ENCODE measurements around the gene PEAK1.

The PEAK1 gene

DNA sequence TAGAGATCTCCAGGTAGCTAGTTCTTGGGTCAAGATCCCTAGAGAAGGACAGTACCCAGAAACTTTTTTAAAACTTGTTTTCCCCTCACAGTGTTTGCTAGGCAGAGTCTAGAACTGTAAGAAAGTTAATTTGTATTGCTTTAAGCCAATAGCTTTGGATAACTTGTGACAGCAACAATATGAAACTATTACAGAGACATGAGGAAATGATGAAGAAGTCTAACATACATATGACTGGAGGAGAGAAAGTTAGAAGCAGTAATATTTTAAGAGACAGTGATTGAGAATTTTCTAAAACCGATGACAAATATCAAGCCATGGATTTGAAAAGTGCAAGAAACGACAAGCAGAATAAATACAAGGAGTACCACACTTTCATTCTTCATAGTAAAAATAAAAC, 10.7 kb upstream of the PEAK1 start:
- Histone ChIP-seq H2BK120ac (ENCODE audit: low read depth, low read length) (no peak overlapping the region), H2AK5ac (ENCODE audit: low read length, severe bottlenecking) (no peak overlapping the region), H2BK5ac (ENCODE audit: low read depth, low read length, poor library complexity, severe bottlenecking) (no peak overlapping the region), H3K27me3 (ENCODE audit: control insufficient read depth in 1 of 2, insufficient read depth in 1 of 2, low read length in 2 of 2) (no peaks in the 10 kb centered on the region), H2BK12ac (ENCODE audit: low read length in 2 of 2) (no peak overlapping the region), H2AFZ (ENCODE audit: low read depth, low read length) (no peak overlapping the region), H3K18ac (ENCODE audit: low read depth in 1 of 2, low read length in 2 of 2) (no peak overlapping the region), H4K91ac (ENCODE audit: low read length) (no peak overlapping the region), H3K4me3 (ENCODE audit: insufficient read depth in 1 of 2, low read depth in 1 of 2, low read length in 2 of 2) (no peak overlapping the region), H3K23ac (ENCODE audit: low read length in 2 of 2) (no peak overlapping the region), H3K4ac (ENCODE audit: low read depth in 1 of 2, low read length in 2 of 2) (no peak overlapping the region), H3K4me1 (ENCODE audit: control insufficient read depth, insufficient read depth, low read depth, low read length) (no peaks in the 10 kb centered on the region), H4K8ac (ENCODE audit: low read length) (no peak overlapping the region), H3K4me2 (ENCODE audit: low read length, poor library complexity, severe bottlenecking) (no peak overlapping the region), H3K14ac (ENCODE audit: low read length in 2 of 2) (no peak overlapping the region), H3K79me1 (replicated peaks; ENCODE audit: low read length, poor library complexity, severe bottlenecking) (peaks cover 8% of the 10 kb centered on the region), H3K9me3 (ENCODE audit: control insufficient read depth, low read length) (no peaks in the 10 kb centered on the region), H3K36me3 (ENCODE audit: control insufficient read depth in 1 of 2, insufficient read depth in 2 of 2, low read depth in 1 of 2, low read length in 2 of 2) (no peaks in the 10 kb centered on the region), H2BK15ac (ENCODE audit: low read depth, poor library complexity, severe bottlenecking) (no peak overlapping the region), H3K27ac (ENCODE audit: low read length, poor library complexity, severe bottlenecking) (no peak overlapping the region), H3K9ac (ENCODE audit: low read length) (no peak overlapping the region)
- WGBS: no CpG with 5 or more reads among the region's 2 CpGs
- DNase-seq: no peak

GRCh38 chr15:77430213-77430612, 10.3 kb upstream of the PEAK1 start:
- no peaks in the 10 kb centered on the region for H3K27me3 ChIP-seq (ENCODE audit: control insufficient read depth in 1 of 2, insufficient read depth in 1 of 2, low read length in 2 of 2)
- no peak overlapping the region for H3K4me3 ChIP-seq (ENCODE audit: insufficient read depth in 1 of 2, low read depth in 1 of 2, low read length in 2 of 2)
- no peak overlapping the region for H3K4ac ChIP-seq (ENCODE audit: low read depth in 1 of 2, low read length in 2 of 2)
- no peak overlapping the region for H2BK15ac ChIP-seq (ENCODE audit: low read depth, poor library complexity, severe bottlenecking)
- no peak overlapping the region for H3K27ac ChIP-seq (ENCODE audit: low read length, poor library complexity, severe bottlenecking)
- H2AFZ ChIP-seq (ENCODE audit: low read depth, low read length): no peak overlapping the region
- no CpG with 5 or more reads among the region's 2 CpGs for WGBS
- no peak overlapping the region for H2AK5ac ChIP-seq (ENCODE audit: low read length, severe bottlenecking)
- H2BK120ac ChIP-seq (ENCODE audit: low read depth, low read length): no peak overlapping the region
- H3K4me2 ChIP-seq (ENCODE audit: low read length, poor library complexity, severe bottlenecking): no peak overlapping the region
- no peaks in the 10 kb centered on the region for H3K4me1 ChIP-seq (ENCODE audit: control insufficient read depth, insufficient read depth, low read depth, low read length)
- H3K14ac ChIP-seq (ENCODE audit: low read length in 2 of 2): no peak overlapping the region
- no peaks in the 10 kb centered on the region for H3K36me3 ChIP-seq (ENCODE audit: control insufficient read depth in 1 of 2, insufficient read depth in 2 of 2, low read depth in 1 of 2, low read length in 2 of 2)
- no peak overlapping the region for H2BK5ac ChIP-seq (ENCODE audit: low read depth, low read length, poor library complexity, severe bottlenecking)
- H2BK12ac ChIP-seq (ENCODE audit: low read length in 2 of 2): no peak overlapping the region
- H3K79me1 ChIP-seq (replicated peaks; ENCODE audit: low read length, poor library complexity, severe bottlenecking): peaks cover 8% of the 10 kb centered on the region
- no peak overlapping the region for H3K9ac ChIP-seq (ENCODE audit: low read length)
- no peak for DNase-seq
- no peak overlapping the region for H4K91ac ChIP-seq (ENCODE audit: low read length)
- H3K23ac ChIP-seq (ENCODE audit: low read length in 2 of 2): no peak overlapping the region
- H3K18ac ChIP-seq (ENCODE audit: low read depth in 1 of 2, low read length in 2 of 2): no peak overlapping the region
- H4K8ac ChIP-seq (ENCODE audit: low read length): no peak overlapping the region
- no peaks in the 10 kb centered on the region for H3K9me3 ChIP-seq (ENCODE audit: control insufficient read depth, low read length)

DNA sequence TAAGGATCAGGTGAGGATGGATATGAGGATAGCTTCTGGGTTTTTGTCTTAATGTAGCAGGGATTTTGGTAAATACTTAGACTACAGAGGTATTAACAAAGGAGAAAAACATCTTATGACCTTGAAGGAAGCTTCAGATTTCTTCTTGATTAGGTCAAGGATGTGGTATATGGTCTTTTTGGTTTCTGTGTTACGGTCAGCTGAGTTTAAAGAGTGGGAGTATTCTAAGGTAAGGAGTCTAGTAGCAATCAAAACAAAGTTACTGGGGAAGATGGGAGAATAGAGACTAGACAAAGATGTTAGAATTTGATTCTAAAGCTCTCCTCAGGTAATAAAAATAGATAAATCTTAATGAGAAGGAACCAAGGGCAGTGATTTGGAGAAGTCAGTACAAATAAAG, 7.0 kb upstream of the PEAK1 start:
- no peak overlapping the region for H2BK5ac ChIP-seq (ENCODE audit: low read depth, low read length, poor library complexity, severe bottlenecking)
- 95% methylated on average over 1 of the region's 1 CpG for WGBS
- H3K36me3 ChIP-seq (ENCODE audit: control insufficient read depth in 1 of 2, insufficient read depth in 2 of 2, low read depth in 1 of 2, low read length in 2 of 2): no peaks in the 10 kb centered on the region

GRCh38 chr15:77426377-77426776, 6.5 kb upstream of the PEAK1 start:
- Histone ChIP-seq H3K23ac (ENCODE audit: low read length in 2 of 2) (no peak overlapping the region), H2BK12ac (ENCODE audit: low read length in 2 of 2) (no peak overlapping the region), H2AK5ac (ENCODE audit: low read length, severe bottlenecking) (no peak overlapping the region), H3K27me3 (ENCODE audit: control insufficient read depth in 1 of 2, insufficient read depth in 1 of 2, low read length in 2 of 2) (no peaks in the 10 kb centered on the region), H2BK5ac (ENCODE audit: low read depth, low read length, poor library complexity, severe bottlenecking) (no peak overlapping the region), H3K4me2 (ENCODE audit: low read length, poor library complexity, severe bottlenecking) (no peak overlapping the region), H3K14ac (ENCODE audit: low read length in 2 of 2) (no peak overlapping the region), H2BK120ac (ENCODE audit: low read depth, low read length) (no peak overlapping the region), H3K18ac (ENCODE audit: low read depth in 1 of 2, low read length in 2 of 2) (no peak overlapping the region), H3K9me3 (ENCODE audit: control insufficient read depth, low read length) (no peaks in the 10 kb centered on the region), H4K8ac (ENCODE audit: low read length) (no peak overlapping the region), H3K4ac (ENCODE audit: low read depth in 1 of 2, low read length in 2 of 2) (no peak overlapping the region), H3K36me3 (ENCODE audit: control insufficient read depth in 1 of 2, insufficient read depth in 2 of 2, low read depth in 1 of 2, low read length in 2 of 2) (no peaks in the 10 kb centered on the region), H3K4me3 (ENCODE audit: insufficient read depth in 1 of 2, low read depth in 1 of 2, low read length in 2 of 2) (no peak overlapping the region), H2AFZ (ENCODE audit: low read depth, low read length) (no peak overlapping the region), H3K79me1 (replicated peaks; ENCODE audit: low read length, poor library complexity, severe bottlenecking) (peaks cover 9% of the 10 kb centered on the region), H3K4me1 (ENCODE audit: control insufficient read depth, insufficient read depth, low read depth, low read length) (no peaks in the 10 kb centered on the region), H3K9ac (ENCODE audit: low read length) (no peak overlapping the region), H2BK15ac (ENCODE audit: low read depth, poor library complexity, severe bottlenecking) (no peak overlapping the region), H3K27ac (ENCODE audit: low read length, poor library complexity, severe bottlenecking) (no peak overlapping the region), H4K91ac (ENCODE audit: low read length) (no peak overlapping the region)
- no peak for DNase-seq
- WGBS: 89% methylated on average over 1 of the region's 1 CpG

More for the DNA sequence above, 7.0 kb upstream of the PEAK1 start:
- H2BK15ac ChIP-seq (ENCODE audit: low read depth, poor library complexity, severe bottlenecking): no peak overlapping the region
- no peak for DNase-seq
- H3K9ac ChIP-seq (ENCODE audit: low read length): no peak overlapping the region
- H4K91ac ChIP-seq (ENCODE audit: low read length): no peak overlapping the region
- H3K4ac ChIP-seq (ENCODE audit: low read depth in 1 of 2, low read length in 2 of 2): no peak overlapping the region
- no peak overlapping the region for H3K23ac ChIP-seq (ENCODE audit: low read length in 2 of 2)
- no peak overlapping the region for H2AK5ac ChIP-seq (ENCODE audit: low read length, severe bottlenecking)
- no peak overlapping the region for H2BK120ac ChIP-seq (ENCODE audit: low read depth, low read length)
- no peak overlapping the region for H2AFZ ChIP-seq (ENCODE audit: low read depth, low read length)
- no peak overlapping the region for H3K14ac ChIP-seq (ENCODE audit: low read length in 2 of 2)
- H2BK12ac ChIP-seq (ENCODE audit: low read length in 2 of 2): no peak overlapping the region
- no peaks in the 10 kb centered on the region for H3K9me3 ChIP-seq (ENCODE audit: control insufficient read depth, low read length)
- H4K8ac ChIP-seq (ENCODE audit: low read length): no peak overlapping the region
- H3K18ac ChIP-seq (ENCODE audit: low read depth in 1 of 2, low read length in 2 of 2): no peak overlapping the region
- H3K27ac ChIP-seq (ENCODE audit: low read length, poor library complexity, severe bottlenecking): no peak overlapping the region
- H3K4me3 ChIP-seq (ENCODE audit: insufficient read depth in 1 of 2, low read depth in 1 of 2, low read length in 2 of 2): no peak overlapping the region
- H3K4me2 ChIP-seq (ENCODE audit: low read length, poor library complexity, severe bottlenecking): no peak overlapping the region
- H3K4me1 ChIP-seq (ENCODE audit: control insufficient read depth, insufficient read depth, low read depth, low read length): no peaks in the 10 kb centered on the region
- no peaks in the 10 kb centered on the region for H3K27me3 ChIP-seq (ENCODE audit: control insufficient read depth in 1 of 2, insufficient read depth in 1 of 2, low read length in 2 of 2)
- H3K79me1 ChIP-seq (replicated peaks; ENCODE audit: low read length, poor library complexity, severe bottlenecking): peaks cover 9% of the 10 kb centered on the region

Measured in mesenchymal stem cell (in vitro differentiated cells and primary cell).